ENCODE data around the gene DENND1C. TPM values are rescaled to one million over a fixed set of nuclear protein-coding genes. Genes with fewer than 3 reads are reported as not detected.
"Not testable (repeated sequence)": the region's sequence is repeated elsewhere in the genome, so short reads cannot be mapped to it uniquely, and the experiment has no call there.

DENND1C gene
- total RNA-seq, 1 donor from 2014 or later, result 1.5 TPM

GRCh38 chr19:6509118-6509971 lies 27.8 kb upstream of the DENND1C start:
- Mint-ChIP-seq H3K36me3 (ENCODE audit: low read depth, unreplicated experiment) (no peaks in the 10 kb centered on the region), H3K27me3 (ENCODE audit: unreplicated experiment) (no peaks in the 10 kb centered on the region), H3K27ac (ENCODE audit: unreplicated experiment) (no peak overlapping the region), H3K9me3 (ENCODE audit: unreplicated experiment) (no peaks in the 10 kb centered on the region), H3K4me3 (ENCODE audit: unreplicated experiment) (no peak overlapping the region), H3K4me1 (ENCODE audit: unreplicated experiment) (no peaks in the 10 kb centered on the region)
- no peak for DNase-seq (ENCODE audit: low spot score)
- no peak for TF ChIP-seq CTCF (IDR thresholded peaks at IDR 0.05; ENCODE audit: unreplicated experiment)

GRCh38 chr19:6508028-6508771 lies 26.6 kb upstream of the DENND1C start:
- H3K9me3 Mint-ChIP-seq (ENCODE audit: unreplicated experiment); H3K4me1 Mint-ChIP-seq (ENCODE audit: unreplicated experiment); H3K27ac Mint-ChIP-seq (ENCODE audit: unreplicated experiment); H3K27me3 Mint-ChIP-seq (ENCODE audit: unreplicated experiment); DNase-seq (ENCODE audit: low spot score); H3K4me3 Mint-ChIP-seq (ENCODE audit: unreplicated experiment); H3K36me3 Mint-ChIP-seq (ENCODE audit: low read depth, unreplicated experiment): not testable (repeated sequence)

- no peak for TF ChIP-seq CTCF (IDR thresholded peaks at IDR 0.05; ENCODE audit: unreplicated experiment)
- H3K4me3 Mint-ChIP-seq (ENCODE audit: unreplicated experiment), result no peak overlapping the region
- peaks cover 20% of the 10 kb centered on the region for H3K27me3 Mint-ChIP-seq (ENCODE audit: unreplicated experiment)
- DNase-seq (ENCODE audit: low spot score), result no peak
- peaks cover 6% of the 10 kb centered on the region for H3K4me1 Mint-ChIP-seq (ENCODE audit: unreplicated experiment)
- H3K36me3 Mint-ChIP-seq (ENCODE audit: low read depth, unreplicated experiment), result no peaks in the 10 kb centered on the region
- H3K9me3 Mint-ChIP-seq (ENCODE audit: unreplicated experiment), result no peaks in the 10 kb centered on the region
- no peak overlapping the region for H3K27ac Mint-ChIP-seq (ENCODE audit: unreplicated experiment)
Measured at GRCh38 chr19:6503407-6504201, 22.0 kb upstream of the DENND1C start.

- peak within 1 kb of the TSS; percentile 87 for H3K4me3 Mint-ChIP-seq (ENCODE audit: unreplicated experiment)
- no peaks in the 10 kb centered on the region for H3K9me3 Mint-ChIP-seq (ENCODE audit: unreplicated experiment)
- H3K4me1 Mint-ChIP-seq (ENCODE audit: unreplicated experiment), result peaks cover 6% of the 10 kb centered on the region
- DNase-seq (ENCODE audit: low spot score), result peak; percentile 23
- H3K27ac Mint-ChIP-seq (ENCODE audit: unreplicated experiment), result no peak within 1 kb of the TSS
- no peak for TF ChIP-seq CTCF (IDR thresholded peaks at IDR 0.05; ENCODE audit: unreplicated experiment)
- peaks cover 21% of the 10 kb centered on the region for H3K27me3 Mint-ChIP-seq (ENCODE audit: unreplicated experiment)
- no peaks in the 10 kb centered on the region for H3K36me3 Mint-ChIP-seq (ENCODE audit: low read depth, unreplicated experiment)
Measured at GRCh38 chr19:6501740-6502648, 20.4 kb upstream of the DENND1C start, which contains the start of gene TUBB4A. TSS of gene TUBB4A (minus strand) at chr19:6502309. CDS start at chr19:6502212, 97 bp downstream.
